Stimulated activated CD8-positive, alpha-beta memory T cell treated with anti-CD3 and anti-CD28 coated beads, Interleukin-4, amount 100 ng/mL, for 4 hours (primary cell): ENCODE measurements around the gene STK4.

ENCODE experiments used
- DNase-seq, 2 donors: peaks; one replicate each; pipeline ENCODE4 v3.0.0-alpha.2; 2020; ENCODE audit warnings: low read depth in 2 of 2, low spot score in 1 of 2

The STK4 gene

DNA sequence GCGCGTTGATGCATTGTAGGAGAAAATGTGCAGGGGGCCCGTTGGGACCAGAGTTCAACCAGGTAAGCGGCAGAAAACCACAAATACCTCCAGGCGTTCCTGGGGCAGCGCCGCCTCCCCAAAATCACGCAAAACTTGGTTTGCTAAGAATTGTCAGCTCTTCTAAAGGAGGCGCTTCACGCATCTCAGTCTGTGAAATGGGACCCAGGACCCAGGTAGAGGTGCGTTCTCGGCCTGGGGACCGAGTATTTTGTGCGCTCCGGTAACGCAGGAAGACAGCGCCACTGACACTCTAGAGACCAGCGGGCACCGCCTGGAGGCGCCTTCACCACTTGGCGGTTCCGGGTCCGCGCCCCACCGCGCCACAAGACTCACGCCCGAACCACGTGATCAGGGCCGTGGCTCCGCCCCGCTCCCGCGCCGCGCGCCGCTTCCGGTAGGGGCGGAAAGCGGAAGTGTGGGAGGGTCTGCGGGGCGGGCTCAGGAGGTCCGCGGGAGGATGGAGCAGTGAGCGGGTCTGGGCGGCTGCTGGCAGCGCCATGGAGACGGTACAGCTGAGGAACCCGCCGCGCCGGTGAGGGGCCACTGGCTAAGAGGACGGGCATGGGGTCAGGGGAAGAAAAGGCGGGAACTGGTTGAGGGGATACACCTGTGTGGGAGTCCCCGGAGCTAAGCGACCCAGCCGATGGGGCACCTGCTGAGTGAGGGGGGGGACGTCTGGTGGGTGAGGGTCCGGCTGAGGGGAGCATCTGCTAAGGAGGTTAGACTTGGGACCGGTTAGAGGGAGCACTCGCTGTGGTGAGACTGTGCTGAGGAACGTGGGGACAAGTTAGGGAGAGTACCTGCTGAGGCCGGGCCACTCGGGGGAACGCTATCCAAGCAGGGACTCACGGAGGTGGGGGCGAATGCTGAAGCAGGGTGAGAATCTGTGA, at the start of gene STK4:
Gene STK4, plus strand, starts transcription at position 483 of the 932 bp plus-strand sequence. Its CDS starts 57 bp downstream, at position 540.
- DNase-seq = peak; percentile 89 to 90

DNA sequence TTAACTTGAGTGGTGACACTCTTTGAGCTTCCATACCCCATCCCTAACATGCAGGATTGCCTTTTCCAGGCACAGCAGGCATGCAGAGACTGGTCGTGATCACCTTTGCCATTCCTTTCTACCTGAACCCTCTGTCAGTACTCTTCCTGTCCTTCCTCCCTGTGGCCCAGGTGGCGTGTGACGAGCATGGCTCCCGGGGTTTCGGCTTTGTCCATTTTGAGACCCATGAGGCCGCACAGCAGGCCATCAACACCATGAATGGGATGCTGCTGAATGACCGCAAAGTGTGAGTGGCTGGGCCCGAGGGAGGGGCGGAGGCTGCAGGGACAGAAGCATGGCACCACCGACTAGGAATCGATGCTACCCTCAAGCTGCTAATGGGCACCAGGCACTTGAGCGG, 49.7 kb upstream of the STK4 start:
- no peak for DNase-seq

DNA sequence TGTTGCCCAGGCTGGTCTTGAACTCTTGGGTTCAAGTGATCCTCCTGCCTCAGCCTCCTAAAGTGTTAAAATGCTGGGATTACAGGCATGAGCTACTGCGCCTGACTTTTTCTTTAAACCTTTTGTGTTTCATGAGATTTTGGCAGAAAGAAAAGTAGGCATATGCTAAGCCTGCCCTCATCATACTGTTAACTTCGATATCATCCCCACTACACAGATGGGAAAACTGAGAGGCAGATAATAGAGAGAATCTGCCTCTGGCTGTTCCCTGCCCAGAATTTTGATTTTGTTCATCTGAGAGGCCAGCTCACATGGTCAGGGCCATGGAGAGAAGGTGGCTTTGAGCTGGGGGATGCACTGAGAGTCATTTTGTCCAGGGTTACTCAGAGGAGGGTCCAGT, 48.9 kb upstream of the STK4 start:
- DNase-seq = no peak

DNA sequence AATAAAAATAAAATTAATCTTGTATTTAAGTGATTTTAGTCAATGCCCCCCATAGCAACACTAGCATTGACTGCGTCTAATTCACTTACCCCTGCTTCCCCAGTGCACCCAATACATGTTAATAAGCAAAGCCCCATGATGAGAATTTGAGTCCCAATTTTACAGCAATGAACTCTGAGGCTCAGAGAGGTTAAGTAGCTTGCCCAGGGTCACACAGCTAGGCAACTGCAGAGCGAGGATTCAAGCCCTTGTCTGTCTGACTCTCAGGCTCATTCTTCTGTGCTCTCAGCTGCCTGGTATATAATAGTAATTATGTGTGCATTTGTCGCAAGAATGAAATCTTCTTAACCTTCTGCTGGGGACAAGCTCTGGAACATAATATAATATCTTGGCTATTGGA, 48.0 kb upstream of the STK4 start:
- DNase-seq = no peak

DNA sequence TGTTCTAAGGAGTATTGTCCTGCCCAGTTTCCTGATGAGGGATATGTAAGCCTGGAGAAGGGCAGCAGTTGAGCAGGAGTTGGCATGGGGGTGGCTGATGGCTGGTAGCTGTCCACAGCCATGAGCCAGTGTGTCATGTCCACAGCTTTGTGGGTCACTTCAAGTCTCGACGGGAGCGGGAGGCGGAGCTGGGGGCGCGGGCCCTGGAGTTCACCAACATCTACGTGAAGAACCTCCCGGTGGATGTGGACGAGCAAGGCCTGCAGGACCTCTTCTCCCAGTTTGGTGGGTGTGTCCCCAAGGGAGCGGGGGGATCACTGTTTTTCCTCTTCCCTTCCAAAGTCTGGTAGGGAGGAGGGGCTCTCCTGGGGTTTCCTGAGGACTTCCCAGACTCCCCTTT, 47.6 kb upstream of the STK4 start:
- DNase-seq = no peak

DNA sequence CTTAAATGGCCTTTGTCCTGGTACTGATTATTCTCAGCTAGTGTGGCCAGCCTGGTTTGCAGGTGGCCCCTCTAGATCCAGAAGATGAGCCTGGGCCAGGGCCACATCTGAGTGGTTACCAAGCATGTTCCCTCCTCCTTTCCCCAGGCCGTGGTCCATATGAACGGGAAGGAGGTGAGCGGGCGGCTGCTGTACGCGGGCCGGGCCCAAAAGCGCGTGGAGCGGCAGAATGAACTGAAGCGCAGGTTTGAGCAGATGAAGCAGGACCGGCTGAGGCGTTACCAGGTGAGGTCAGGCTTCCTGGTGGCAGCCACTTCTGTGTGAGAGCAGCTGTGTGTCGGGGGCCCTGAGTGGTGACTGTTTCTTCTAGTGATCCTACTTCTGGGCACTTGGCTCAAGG, 44.9 kb upstream of the STK4 start:
- no peak for DNase-seq

DNA sequence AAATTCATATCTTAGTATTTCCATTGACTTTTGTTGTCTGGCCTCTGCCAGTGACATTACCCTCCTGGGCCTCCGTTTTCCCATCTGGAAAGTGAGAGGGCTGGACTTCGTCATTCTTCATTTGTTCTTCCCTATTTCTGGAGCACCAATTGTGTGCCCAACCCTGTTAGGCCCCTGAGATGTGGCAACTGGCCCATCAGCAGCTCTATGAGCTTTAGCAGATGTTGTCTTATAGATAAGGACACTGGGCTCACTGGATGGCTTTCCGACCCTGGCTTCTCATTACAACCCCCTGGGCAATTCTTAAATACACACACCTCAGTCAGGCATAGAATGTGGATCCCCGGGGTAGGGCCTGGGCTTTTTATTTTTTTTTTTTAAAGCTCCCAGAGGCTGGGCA, 41.8 kb upstream of the STK4 start:
- no peak for DNase-seq

DNA sequence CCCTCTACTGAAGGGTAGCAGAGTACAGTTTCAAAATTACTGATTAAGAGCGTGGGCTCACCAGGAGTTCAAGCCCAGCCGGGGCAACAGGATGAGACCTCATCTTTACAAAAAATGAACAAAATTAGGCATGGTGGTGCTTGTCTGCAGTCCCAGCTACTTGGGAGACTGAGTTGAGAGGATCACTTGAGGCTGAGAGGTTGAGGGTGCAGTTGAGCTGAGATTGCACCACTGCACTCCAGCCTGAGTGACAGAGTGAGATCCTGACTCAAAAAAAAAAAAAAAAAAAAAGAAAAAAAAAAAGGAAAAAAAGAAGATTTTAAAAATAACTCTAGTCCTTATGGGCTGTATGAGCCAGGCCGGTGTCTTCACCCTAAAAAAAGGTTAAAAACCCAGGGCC, 37.7 kb upstream of the STK4 start:
- DNase-seq = no peak

DNA sequence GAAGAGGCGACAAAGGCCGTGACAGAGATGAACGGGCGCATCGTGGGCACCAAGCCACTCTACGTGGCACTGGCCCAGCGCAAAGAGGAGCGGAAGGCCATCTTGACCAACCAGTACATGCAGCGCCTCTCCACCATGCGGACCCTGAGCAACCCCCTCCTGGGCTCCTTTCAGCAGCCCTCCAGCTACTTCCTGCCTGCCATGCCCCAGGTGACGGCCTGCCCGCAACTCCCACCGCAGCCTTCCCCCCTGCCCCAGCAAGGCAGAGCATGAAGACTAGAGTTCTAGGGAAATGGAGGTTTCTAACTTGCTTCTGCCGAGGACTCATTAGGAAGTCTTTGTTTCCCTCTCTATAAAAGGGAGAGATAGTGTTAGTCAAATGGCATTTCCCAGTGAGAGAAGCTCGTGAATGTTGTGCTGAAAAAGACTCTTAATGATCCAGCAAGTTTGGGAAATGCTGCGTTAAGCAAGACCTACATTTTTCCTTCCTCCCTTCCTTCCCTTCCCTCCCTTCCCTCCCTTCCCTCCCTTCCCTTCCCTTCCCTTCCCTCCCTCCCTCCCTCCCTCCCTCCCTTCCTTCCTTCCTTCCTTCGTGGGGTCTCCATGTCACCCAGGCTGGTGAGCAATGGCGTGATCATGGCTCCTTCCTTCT, 35.7 kb upstream of the STK4 start:
- no peak for DNase-seq

DNA sequence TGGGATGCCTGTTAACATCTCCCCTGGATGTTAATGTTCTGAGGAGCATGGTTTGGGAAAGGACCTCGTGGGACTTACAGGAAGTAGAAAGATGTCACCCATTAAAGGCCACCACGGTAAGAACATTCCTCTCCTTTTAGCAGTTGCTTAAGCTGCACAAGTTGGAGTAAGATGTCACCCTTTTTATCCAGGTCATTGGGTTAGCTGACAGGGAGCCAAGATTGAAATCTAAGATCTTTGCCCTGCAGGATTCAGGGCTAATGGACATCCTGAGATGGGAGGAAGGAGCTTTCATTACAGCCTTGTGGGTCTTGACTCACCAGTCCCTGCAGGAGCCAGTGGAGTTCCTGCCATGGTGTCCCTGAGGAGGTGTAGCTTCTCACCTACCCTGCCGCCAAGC, 34.4 kb upstream of the STK4 start:
- DNase-seq = no peak

DNA sequence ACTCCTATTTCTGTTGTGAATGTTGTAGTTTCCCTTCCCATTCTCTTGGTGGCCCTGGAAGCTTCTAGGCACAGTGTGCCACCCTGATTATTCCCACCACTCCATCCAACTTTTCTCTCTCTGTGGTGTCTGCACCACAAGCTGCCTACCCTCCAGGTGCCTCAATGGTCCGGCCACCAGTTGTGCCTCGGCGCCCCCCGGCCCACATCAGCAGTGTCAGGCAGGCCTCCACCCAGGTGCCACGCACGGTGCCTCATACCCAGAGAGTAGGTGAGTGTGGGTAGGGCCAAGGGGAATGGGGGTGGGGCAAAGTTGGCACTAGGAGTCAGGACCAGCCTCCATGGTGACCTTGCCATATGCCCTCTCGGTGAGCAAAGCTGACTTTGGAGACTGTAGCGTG, 33.4 kb upstream of the STK4 start:
- no peak for DNase-seq

DNA sequence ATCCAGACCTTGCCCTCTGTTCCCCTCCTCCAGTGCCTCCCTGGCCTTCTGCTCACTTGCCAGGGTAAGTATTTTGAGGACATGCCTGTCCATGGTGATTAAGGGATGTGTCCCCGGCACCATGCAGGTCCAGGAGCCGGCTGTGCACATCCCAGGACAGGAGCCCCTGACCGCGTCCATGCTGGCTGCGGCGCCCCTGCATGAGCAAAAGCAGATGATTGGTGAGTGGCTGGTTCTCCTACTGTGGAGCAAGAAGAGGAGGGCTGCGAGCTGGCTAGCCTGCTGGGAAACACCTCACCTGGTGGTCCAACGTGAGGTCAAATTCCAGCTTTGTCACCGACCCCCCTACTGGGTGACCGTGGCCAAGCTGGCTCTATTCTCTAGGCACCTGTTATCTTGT, 29.8 kb upstream of the STK4 start:
- no peak for DNase-seq

DNA sequence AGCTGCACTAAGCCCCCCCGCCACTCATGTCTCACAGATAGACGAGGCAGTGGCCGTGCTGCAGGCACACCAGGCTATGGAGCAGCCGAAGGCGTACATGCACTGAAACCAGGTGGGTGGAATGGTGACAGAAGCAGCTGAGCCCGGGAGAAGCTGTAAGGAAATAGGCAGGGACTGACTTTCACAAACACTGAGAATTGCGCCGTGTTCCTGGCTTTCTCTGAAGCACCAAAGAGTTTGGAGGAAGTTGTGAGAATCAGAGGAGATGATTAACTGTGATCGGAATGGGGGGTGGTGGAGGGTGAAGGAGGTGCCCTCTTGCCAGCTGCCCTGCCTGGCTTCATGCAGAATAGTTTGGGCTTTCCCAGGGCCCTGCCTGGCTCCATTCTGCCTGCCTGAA, 27.7 kb upstream of the STK4 start:
- no peak for DNase-seq

DNA sequence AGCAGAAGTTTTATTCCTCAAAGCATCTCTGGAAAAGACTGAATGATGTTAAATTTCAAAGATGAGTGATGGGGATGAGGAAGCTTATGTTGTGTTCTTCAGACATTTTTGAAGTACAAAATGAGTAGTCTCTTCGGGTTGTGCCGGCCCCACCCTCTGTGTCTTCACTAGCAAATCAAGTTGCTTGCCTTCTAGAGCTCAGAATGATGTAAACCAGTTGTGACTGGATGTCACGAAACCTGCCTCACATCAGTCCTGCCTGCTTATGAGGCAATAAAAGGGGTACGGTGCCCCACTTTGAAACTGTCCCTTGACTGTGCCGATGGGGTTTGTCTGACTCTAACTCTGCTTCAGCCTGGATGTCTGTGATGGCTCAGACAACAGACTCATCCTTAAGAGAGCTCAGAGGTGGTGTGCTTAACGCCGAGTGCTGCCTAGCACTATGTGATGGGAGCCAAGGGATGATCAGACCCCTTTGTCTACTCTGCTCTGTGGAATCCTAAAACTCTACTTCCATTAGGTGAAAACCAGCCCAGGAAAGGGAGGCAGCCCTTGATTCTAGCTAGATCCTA, 25.1 kb upstream of the STK4 start:
- DNase-seq = no peak

DNA sequence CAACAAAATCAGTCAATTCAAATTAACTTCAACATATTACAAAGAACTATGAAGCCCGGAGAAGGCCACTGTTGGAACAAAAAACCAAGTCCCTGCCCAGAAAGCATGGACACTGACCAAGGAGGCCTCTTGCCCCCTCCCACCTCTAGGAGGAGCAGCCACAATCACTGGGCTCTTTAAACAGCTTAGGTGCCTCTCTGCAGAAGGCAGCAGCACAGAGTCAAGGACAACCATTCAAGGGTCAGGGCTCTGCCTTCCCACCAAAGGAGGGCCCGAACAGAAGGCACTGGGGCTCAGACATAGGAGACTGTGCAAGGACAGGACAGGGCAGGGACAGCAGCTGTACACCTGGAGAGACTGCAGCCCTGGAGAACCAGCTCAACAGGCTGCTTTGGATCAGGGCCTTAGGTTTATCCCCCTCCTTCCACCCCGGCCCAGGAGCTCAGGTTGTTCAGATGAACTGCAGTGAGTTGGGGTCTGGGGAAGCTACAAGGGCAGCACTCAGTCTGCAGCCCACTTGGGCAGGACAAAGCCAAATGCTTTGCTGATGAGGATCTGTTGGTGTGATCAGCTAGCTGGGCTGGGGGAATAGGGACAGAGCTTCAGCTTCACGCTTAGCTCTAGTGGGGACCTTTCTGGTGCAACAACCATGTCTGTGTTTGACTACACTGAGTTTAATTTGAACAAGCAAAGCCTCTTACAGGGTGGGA, 23.9 kb upstream of the STK4 start:
- DNase-seq = no peak

DNA sequence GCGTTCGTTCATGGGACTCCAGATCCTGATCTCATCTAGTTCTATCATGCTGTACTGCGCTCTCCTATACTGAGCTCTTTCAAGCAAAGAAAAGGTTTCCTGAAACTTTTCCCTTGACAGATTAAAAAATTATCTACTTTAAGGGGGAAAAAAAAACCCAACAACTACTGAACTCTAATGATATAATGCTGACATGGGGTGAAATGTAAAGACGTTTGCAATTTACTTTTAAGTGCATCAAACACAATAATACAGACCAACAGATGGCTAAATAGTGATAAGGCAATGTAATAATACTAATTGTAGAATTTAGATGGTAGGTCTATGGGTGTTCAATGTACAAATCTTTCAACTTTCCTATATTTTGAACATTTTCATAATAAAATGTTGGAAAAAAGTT, 22.5 kb upstream of the STK4 start:
- no peak for DNase-seq

DNA sequence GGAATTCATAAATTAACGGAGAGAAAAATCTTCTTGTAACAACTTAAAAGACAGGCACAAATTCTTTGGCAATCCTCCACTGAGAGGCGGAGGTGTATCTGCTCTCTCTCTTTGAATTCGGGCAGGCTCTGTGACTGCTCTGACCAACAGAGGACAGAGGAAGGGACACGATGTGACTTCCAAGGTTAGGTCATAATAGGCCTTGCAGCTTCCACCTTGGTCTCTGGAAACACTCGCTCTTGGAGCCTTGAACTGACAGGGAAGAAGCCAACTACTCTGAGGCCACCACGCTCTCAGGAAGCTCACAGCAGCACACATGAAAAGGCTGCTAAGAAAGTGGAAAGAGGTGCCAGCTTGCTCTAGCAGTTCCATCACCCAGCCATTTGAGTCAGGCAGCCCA, 21.1 kb upstream of the STK4 start:
- DNase-seq = no peak

DNA sequence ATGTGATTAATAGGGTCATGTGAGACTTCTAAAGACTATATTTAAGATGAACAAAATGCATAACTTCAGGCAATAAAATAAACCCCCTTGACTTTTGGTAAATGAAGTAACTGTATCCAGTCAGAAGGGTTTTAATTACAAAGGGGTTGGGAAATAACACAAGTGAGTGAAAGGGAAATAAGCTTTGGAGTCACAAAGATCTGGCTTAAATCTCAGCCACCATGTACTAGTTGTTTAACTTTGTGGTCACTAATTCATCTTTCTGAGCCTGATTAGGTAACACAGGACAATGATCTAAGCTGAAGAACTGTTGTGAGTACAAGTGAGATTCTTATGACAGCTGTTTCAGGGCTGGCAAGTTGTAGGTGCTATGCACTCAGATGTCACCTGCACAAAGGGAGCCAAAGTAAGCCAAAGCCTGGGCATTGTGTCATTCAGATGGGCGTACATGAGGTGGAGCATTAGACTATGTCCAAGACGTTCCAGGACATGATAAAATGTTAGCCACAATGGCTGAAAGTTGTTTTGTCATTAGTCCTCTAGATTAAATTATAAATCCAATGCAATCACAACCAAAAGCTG, 19.9 kb upstream of the STK4 start:
- DNase-seq = no peak

DNA sequence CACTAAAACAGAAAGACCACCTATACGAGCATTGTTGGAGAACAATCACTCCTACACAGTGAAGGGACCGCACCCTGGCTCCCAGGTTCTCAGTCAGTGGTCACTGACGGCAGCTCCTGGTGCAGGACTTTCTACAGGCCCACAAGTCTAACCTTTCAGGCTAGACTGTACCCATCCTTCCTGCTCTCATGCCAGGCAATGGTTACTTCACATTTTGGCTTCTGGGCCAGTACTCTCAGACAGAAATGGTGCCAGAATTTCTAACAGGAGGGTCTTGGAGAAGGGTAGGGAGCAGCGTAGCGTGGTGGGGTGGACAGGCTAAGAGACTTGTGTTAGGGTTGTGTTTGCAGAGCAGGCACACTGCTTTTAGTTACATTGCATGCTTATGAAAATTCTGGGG, 18.2 kb upstream of the STK4 start:
- no peak for DNase-seq

DNA sequence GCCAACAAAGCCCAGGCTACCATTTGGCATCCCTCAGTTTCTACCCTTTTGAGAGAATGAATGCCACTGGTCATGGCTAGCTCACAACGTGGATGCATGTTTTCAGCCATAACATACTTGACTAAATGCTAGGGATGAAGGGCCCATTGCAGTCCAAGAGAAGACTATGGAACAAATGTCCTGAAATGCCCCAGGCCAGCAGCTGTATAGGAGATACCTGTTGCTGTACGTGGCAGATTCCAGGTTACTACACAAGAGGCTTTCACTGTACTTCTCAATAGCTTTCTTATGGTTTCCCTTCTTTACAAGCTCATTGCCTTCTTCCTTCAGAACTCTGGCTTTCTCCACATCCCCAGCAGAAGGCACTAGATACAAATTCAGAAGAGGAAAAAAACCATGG, 17.8 kb upstream of the STK4 start:
- no peak for DNase-seq

DNA sequence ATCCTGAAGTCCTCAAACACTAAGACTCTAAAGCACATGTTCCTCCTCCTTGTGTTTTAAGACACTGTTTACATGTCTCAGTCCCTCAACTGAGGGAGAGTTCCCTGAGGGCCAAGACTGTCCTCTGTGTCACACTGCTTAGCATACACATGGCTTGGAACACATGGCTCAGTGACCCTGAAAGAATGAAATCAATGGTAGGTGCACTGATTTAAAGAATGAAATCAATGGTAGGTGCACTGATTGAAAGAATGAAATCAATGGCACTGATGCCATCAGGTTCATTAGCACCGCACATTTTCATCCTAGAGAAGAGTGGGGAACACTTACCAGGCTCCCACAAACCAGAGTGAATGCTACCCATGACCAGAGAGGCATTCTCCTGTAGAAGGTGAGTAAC, 15.9 kb upstream of the STK4 start:
- no peak for DNase-seq
